HG02623 (cell line): ENCODE measurements around the gene LAMA4.

Source experiments
- ATAC-seq: cut with Tn5 transposase; IDR thresholded peaks from one replicate; pipeline ENCODE4 v1.9.1; 2021; ENCODE audit warnings: moderate library complexity; ENCODE audit not compliant: unreplicated experiment

LAMA4 gene

DNA sequence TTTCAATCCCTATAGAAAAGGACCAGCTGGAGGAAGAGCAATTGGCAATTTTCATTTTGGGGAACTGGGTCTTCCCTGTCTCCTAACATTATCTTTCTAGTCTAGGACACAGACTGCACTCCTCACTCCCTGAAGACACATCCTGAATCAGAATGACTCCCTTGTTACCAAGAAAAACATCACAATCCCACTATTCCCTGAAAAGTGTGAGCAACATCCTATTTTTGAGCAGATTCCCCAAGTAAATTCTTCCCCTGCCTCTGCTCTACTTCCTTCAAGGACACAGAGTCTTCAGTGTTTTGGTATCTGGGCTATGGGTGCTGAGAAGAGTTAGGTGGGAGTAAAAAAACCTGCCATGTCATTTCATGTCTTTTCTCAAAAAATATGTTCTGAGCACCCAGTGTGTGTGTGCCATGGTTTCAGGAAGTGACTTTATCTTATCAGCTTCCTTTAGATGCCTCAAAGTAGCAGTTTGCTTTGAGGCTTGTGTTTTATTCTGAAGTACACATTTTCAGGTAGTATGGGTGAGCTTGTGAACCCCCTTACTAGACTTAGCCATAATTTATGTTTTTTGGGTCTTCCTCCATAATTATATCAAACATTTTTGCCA lies 12.4 kb downstream of the LAMA4 start:
- no peak for ATAC-seq

DNA sequence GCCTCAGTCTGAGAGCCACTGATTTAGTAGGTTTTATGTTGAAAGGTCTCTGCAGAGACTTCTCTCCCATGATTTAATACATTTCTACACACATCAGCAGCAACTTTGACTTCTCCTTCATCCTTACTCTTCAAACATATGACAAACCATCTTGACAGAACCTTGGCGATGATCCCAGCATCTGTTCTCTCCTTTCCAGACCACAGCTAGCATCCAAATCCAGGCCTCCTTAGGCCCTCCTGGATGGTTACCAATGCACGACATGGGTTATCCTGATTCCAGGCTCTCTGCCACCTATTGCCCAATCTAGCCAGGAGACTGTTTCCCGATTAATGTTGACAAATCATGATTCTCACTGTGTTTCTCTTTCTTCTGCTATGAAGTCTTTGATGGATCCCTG lies 16.8 kb downstream of the LAMA4 start:
- ATAC-seq = no peak

DNA sequence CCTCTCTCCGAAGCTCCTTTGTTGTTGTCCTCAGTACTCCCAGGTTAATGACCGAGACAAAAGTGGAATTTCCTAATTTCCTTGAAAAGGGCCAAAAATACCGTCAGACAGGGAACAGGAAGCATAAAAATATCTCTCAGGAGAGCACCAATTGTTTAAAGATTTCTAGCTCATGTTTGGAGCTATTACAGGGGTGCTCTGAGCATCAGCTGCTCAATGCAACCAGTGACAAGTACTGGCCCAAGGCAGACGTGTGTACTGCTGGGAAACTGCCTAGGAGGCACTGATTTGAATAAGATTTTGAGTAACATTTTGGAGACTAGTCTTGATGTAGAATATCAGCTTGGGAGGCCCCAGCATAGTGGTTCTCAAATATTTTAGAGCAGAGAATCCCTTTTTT lies 17.3 kb downstream of the LAMA4 start:
- ATAC-seq = no peak

DNA sequence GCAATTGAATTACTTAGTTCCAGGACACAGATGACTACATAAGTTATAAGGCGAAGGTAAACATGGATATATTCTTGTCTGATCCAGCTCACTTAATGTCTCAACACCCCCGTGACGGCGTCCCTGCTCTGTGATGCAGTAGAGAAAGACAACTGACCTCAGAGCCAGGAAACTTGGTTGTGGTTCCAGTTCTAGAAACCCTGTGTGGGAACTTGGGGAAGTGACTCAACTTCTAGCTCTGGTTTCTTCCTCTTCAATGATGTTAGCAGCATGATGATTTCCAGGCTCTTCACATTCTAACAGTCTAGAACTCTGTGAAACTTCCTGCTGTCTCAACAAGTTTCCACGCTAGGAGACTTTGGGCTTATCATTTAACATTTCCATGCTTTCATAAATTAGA lies 18.4 kb downstream of the LAMA4 start:
- ATAC-seq = no peak

DNA sequence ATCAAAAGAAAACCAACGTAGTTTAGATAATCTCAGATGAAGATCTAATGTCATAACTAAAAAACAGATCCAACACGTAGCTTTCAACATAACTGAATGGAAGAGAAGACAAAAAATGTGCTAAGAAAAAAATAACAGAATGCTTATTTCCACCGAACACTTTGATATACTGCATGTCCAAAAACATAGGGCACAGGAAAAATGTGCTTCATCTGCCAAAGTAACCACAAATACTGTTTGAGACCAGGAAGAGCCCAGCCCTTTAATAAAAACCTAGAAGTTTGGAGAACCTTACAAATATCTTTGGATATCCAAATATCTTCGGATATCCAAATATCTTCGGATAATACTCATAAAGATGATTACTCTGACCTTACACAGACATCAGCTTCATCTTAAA lies 19.8 kb downstream of the LAMA4 start:
- no peak for ATAC-seq

DNA sequence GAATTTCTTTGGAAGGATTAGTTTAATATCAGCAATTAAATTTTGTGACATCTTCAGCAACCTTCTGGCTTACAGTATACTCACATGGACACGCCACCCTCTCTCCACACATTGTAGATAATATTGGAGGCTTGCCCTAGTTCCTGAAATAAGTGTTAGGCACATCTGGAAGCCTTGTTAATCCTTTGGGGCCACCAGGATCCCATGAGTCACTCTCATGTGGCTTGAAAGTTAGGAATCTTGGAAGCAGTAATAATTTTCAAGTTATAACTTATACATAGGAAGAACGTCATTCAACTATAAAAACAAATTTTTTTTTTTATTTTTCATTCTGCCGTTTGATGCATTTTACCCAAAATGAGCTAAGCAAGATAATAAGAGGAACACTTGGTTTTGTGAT lies 20.5 kb downstream of the LAMA4 start:
- ATAC-seq = no peak

DNA sequence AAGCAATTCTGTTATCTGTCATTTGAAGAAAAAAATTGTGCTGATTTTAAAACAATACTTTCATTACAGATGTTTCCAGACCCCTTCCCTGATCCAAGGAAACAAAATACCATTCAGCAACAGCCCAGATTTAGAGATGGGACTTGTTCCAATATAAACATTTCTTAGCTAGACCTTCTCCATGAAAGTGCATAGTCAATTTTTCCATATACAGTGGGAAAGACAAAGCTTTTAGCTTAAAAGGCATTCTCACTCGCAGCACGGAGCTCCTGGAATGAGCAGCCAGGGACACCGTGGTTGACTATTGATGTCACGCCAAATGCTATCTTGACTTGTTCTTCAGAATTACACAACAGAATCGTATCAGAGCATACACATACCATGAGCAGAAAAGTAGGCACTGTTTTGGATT lies 21.5 kb downstream of the LAMA4 start:
- ATAC-seq = no peak

DNA sequence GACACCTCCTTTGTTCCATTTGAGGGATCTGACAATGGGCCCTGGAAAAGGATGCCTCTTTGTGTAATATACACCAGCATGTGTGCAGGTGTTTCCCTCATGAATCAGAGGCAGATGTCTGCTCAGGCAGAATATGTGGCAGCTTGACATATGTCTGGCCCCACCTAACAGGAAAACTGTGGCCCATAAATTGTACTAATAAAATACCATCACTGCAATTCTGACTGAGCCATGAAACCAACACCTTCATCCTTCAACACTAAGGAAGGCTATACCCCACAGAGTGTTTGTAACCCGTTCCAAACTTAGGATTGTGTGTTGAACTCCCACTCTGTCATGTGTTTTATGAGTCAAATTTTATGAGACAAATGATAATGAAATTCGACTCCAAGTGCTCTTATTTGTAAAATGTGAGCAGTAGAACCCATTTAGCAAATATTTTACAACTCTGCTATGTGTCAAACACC lies 22.7 kb downstream of the LAMA4 start:
- no peak for ATAC-seq

DNA sequence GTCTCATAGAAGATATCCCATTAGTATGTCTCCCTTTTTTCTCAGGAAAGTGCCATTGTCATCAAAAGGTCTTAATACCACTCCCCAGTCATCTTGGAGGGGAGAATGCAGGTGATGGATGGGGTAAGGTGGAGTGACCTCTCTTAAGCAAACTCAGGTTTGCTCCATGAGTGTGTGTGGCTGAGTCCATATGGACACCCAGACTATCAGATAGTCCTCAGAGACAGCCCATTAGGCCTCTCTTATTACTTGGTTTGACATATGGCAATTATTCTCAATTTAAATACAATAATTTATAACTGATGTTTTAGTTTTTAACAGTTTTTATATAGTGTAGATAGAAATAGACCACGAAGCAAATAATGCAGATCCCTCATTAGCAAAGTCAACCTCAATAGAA lies 23.2 kb downstream of the LAMA4 start:
- ATAC-seq = no peak

DNA sequence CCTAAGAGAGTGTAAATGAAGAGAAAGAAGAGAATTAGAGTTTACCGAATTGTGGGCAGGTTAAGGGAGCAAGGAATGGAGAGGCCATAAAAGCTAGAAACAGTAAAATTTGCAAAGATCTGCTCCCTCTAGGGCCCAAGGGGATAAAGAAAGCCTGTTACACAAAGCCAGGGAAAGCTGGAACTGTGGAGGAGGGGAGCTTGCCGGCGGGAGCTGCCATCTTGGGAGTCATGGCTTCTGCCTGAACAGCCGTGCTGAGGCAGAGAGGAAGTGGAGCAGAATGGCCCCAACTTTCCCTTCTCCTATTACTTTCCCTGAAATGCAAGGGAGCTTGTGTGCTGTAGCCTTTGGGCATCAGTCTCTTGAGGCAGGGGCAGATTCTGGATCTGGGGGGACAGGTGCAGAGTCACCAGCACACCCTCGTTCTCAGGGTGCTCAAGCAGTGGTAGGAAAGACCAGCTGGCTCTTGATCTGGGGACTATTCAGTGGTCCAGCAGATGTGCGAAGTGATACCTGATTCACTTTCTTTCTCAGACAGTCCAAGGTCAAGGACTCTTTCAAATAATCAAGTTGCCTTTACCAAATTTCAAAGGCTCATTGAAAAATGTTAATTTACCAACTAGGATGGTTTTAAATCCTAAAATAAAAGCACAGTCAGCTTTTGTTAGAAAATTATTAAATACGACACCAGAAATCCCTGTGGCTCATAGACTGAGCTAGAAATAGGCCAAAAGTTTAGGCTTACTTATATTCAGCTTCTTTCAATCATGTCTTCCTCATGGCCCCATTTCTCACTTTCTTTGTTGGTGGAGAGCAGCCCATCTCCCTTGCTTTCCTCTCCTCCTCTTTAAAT lies 25.7 kb downstream of the LAMA4 start:
- ATAC-seq = no peak

DNA sequence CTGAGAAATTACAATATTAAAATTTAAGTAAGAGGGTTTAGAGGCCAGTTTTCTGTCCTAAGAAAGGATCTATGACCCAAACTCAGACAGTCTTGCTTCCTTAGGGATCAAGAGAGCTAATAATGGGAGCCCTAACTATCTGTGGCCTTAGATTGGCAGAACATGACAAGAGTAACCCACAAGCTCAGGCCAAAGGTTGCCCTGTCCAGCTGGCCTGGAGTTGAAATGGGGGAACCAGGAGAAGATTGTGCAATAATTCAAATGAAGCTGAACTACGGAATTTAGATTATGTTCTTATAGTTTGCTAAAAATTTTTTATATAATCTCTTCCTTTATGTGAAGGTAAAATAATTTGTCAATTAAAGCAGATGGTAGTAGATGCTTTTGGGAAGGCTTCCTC lies 26.4 kb downstream of the LAMA4 start:
- ATAC-seq = no peak

DNA sequence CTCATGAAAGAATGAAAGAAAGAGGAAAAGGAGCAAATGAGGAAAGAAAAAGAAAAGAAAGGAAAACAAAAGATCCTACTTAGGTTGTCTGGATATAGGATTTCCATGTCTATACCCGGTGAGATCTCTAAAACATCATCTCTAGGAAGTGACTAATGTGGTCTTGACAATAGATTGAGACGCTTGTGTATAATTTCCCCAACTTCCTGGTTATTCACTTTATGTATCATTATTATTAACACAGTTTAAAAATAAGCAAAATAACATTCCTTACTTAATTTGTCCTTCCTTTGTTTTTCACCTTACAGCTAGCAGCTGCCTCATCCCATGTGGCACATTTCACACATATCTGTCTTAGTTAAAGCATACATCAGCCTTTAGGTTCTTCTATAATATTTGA lies 27.0 kb downstream of the LAMA4 start:
- no peak for ATAC-seq

DNA sequence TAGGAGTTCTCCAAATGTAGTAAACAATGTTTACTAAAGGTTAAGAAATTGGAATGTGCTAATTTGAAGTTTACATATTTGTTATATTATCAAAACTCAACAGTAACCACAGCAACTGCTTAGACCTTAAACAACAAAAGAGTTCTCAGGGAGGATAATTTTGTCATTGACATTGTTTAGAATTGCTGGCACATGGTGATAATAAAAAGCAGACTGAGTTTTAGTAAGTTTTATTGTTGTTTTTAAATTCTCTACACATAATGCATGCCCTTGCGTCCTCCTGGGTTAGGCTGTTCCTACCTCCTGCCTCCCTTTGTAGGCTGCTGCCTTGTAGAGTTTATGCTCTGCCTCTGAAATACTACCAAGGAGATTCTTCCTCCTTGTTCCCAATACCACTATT lies 28.7 kb downstream of the LAMA4 start:
- no peak for ATAC-seq

DNA sequence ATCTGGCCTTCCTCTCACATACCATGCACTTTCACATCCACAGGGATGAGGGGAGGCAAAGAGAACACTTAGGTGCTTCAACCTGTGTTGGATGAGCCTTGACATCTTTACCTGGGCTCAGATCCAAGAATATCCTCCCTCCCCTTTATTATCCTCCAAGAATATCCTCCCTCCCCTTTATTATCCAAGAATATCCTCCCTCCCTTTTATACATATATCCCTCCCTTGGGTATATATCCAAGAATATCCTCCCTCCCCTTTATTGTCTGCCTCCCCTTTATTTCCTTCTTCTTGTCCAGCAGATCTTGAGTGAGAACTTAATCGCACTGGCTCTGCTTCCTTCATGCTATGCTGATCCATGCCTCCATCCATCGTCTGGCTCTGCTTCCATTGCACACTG lies 30.3 kb downstream of the LAMA4 start:
- no peak for ATAC-seq

DNA sequence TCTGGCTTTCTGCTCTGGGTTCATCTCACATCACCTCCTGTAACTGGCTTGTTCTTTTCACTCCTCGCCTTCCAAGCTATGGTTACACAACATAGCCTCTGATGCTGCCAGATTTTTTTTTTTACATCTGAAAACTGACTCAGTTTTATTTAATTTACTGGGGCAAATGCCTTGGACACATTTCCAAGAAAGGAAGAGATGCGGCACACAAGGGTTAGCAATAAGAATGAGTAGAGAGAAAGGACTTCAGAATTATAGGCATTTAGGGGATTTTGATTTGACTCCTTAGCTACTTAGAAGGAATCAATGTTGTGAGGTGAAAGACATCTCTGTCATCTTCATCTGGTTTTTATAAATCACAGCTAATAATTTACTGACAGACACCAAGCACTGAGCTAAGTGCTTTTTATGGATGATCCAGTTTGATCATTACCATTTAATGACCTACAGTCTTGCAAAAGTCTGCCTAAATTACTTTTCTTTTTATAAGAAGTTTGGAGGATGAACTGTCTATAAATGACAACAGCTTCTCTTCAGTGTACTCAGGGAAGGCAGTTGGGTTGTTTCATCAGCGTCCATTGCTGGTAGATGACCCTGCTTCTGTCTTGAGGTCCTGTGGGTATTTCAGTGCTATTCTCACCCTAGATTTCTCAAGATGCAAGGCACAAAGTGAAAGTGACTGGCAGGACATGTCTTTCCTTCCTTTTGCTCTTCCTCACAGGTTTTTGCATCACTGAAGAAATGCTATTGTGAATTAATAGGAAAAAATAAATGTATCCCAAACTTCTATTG lies 31.1 kb downstream of the LAMA4 start:
- ATAC-seq = no peak

DNA sequence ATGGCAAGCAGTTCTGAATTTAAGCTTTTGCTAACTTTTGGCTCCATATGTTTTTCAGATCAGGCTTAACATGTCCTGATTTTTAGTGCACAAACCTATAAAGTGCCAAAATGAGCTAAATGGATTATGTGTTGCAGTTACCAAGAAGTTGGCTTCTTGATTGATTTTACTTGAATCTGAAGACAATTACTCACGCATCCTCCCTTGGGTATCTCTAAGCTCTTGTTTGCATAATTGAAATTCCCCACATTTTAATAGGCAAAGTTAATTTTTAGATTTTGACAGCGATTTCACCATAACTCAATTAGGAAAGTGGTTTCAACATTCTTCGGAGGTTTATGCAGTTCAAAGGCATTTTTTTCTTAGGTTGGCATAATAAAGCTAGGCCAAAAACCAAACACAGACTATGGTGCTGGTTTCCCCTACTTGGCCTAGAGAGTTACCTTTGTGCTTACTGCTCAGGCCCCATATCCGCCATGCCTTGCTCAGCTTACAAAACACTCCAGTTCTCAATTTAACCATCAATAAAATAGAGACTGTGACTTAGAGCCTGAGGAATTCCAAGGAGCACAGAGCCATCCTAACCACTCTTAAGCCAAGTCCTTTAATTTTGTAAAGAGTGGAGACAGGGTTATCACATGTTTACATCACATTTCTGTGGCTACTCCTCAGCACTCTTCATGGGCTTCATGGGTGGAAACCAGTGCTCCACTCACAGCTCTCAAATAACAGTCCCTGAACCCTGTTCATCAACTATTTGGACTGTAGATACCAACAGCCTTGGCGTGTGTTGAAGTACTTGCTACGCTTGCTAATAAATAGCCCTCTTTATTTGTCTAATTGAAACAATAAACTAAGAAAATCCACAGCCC lies 32.1 kb downstream of the LAMA4 start:
- no peak for ATAC-seq

DNA sequence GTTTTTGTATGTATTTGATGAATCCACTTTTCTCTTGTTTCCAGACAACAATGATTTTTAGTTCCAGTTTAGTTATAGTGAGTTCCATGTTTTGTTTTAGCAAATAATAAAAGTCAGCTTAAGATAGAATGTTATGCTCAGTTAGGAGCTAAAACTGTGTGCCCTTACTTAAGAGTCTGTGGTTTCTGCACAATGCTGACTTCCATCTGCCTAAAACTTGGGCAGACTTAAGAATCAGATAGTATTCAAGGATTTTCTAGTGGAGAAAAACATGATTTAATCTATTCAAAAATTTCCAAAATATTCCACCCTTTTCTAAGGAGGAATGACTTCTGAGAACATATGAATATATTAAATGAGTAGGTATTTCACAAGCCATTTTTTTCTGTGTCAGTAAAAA lies 32.8 kb downstream of the LAMA4 start:
- no peak for ATAC-seq

DNA sequence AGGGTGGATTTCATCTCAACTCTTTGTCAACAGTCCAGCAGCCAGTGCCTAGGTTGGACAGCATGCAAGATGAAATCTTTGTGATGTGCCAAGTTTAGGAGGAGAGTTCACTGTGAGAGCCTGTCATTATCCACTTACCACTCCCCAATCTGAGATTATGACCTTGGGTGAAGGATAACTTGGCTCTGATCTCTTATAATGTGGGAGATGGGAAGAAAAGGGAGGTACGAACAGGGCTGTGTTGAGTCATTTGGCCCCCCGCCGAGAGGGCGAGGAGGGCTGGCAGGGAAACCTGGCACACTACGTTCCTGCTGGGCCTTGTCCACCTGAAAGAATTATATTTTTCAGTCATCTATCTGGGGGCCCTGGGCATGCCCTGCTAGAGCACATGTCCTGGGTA lies 35.8 kb downstream of the LAMA4 start:
- no peak for ATAC-seq

DNA sequence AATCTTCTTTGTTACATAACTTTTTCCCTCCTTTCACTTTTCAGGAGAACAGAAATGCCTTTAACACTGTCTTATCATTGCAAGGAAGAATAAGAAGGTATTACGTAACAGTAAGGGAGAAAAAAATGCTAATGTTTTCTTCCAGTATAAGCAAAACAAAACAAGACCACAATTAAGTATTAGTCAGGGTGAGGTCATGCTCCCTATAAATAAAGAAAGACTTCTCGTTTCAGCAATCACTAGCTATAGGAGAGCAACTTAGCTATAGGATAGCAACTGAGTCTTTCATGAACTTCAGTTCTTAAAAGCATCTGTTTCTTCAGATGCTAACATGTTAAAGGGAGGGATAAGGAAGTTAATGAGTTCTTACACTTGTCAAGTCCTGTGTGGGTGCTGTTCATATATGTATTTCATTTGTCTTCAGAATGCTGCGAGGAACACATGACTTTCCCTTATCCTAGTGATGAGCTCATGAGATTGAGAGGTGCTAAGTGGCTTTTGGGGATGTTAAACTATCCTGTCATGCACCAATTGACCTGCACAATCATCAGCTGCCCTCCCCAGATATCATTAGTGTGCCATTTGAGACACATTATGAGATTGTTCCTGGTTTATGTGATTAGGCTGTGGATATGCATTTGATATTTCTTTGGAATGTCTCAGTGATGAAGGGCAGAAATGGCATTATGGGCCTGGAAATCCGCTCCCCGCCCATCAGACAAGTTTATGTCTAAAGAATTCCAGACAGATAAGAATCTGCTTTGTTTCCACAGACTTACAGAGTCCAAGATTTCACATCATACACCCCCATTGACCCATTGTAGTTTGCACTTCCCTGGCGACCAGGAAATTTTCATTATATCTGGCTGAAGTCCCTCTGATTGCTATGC lies 37.5 kb downstream of the LAMA4 start:
- ATAC-seq = no peak
